MCF 10A (cell line): Measurements from ENCODE around the gene F7. TPM values are rescaled to one million over a fixed set of nuclear protein-coding genes. Genes with fewer than 3 reads are reported as not detected.

Source experiments
- BruUV-seq: library from RNA; stranded (reverse); fragments of 400-500 nt; replicated peaks from 2 replicates; lab custom pipeline; 2021; lab: Mats Ljungman, UMichigan
- CTCF ChIA-PET: fragments of 300-600 bp; sonication (Branson Sonifier 250); formaldehyde crosslinking; extraction: SDS; loops from one replicate; lab custom pipeline; 2021; ENCODE audit warnings: antibody characterized with exemption, inconsistent platforms; lab: Yijun Ruan, JAX
- POLR2A ChIA-PET: fragments of 300-600, 350-650 bp; sonication (Branson Sonifier 250); formaldehyde crosslinking; extraction: SDS; loops from one replicate; lab custom pipeline; 2020; ENCODE audit warnings: antibody characterized with exemption, inconsistent platforms; lab: Yijun Ruan, JAX
- DNase-seq: peaks from one replicate; pipeline ENCODE4 v3.0.0-alpha.2; 2018; ENCODE audit not compliant: unreplicated experiment
- H3K27ac Mint-ChIP-seq: one replicate; pipeline ENCODE4 v1.8.0; 2022; ENCODE audit warnings: mild to moderate bottlenecking, low read depth, mixed read lengths; ENCODE audit not compliant: unreplicated experiment
- H3K27me3 Mint-ChIP-seq: one replicate; pipeline ENCODE4 v1.8.0; 2022; ENCODE audit warnings: mixed read lengths; ENCODE audit not compliant: insufficient read depth, unreplicated experiment
- H3K36me3 Mint-ChIP-seq: one replicate; pipeline ENCODE4 v1.8.0; 2022; ENCODE audit warnings: mild to moderate bottlenecking, moderate library complexity, mixed read lengths; ENCODE audit not compliant: insufficient read depth, unreplicated experiment
- H3K4me1 Mint-ChIP-seq: one replicate; pipeline ENCODE4 v1.8.0; 2022; ENCODE audit warnings: mixed read lengths; ENCODE audit not compliant: insufficient read depth, unreplicated experiment
- H3K4me3 Mint-ChIP-seq: one replicate; pipeline ENCODE4 v1.8.0; 2022; ENCODE audit warnings: mild to moderate bottlenecking, moderate library complexity, mixed read lengths; ENCODE audit not compliant: unreplicated experiment
- H3K9me3 Mint-ChIP-seq: one replicate; pipeline ENCODE4 v1.8.0; 2022; ENCODE audit warnings: mixed read lengths; ENCODE audit not compliant: unreplicated experiment
- CTCF ChIP-seq: fragments of 200-600 bp; IDR thresholded peaks from one replicate; pipeline ENCODE4 v1.8.0; 2022; ENCODE audit warnings: antibody characterized with exemption, mild to moderate bottlenecking; ENCODE audit not compliant: unreplicated experiment
- intact Hi-C: fragments of 100-400 bp; cut with micrococcal nuclease; formaldehyde crosslinking; loops from 2 replicates; pipeline ENCODE4 v1.14.1; 2022
- total RNA-seq: library from RNA; stranded (reverse); gene quantifications from 2 replicates; pipeline ENCODE4 v1.2.3, GENCODE V29; 2022

F7 gene
- total RNA-seq, 1 experiment from 2014 or later, result not detected

DNA sequence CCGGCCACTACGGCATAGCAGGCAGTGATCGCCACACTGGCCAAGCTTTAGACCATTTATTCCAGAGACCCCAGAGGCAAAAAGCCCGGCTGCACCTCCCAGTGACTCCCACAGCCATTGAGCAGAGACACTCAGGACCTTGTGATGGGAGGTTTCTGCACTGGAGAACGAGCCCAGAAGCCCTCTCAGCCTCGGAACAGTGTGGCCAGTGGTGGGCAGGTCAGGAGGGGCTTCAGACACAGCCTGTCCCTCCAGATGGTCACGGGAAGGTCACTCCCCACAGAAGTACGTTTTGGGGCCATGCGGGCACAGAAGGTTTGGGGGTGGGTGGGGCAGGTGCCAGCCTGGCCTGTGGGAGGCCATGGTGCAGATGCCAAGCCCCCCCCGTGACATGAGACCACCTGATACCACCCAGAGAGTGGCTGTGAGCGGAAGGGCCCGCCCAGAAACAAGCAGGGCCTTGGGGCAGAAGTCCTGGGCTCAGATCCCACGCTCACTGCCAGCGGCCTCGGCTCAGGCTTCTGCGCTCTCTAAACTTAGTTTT, 16.4 kb downstream of the F7 start:
- no TSS peak for BruUV-seq
- TF ChIP-seq CTCF, result no peak
- no peak for DNase-seq
- H3K4me3 Mint-ChIP-seq, result no peak overlapping the region
- no peak overlapping the region for H3K27ac Mint-ChIP-seq
- CTCF ChIA-PET, result no interaction called here
- no peaks in the 10 kb centered on the region for H3K4me1 Mint-ChIP-seq
- peaks cover 11% of the 10 kb centered on the region for H3K27me3 Mint-ChIP-seq
- POLR2A ChIA-PET, result no interaction called here
- H3K36me3 Mint-ChIP-seq, result peaks cover 6% of the 10 kb centered on the region
- intact Hi-C loops, result no loop called here
- no peaks in the 10 kb centered on the region for H3K9me3 Mint-ChIP-seq

- ChIA-PET POLR2A (no interaction called here), CTCF (no interaction called here)
Measured at GRCh38 chr13:113122550-113123225, 17.1 kb downstream of the F7 start, which contains the start of gene F10. TSS of gene F10 (plus strand) at chr13:113122799. CDS start at chr13:113122856, 57 bp downstream.

DNA sequence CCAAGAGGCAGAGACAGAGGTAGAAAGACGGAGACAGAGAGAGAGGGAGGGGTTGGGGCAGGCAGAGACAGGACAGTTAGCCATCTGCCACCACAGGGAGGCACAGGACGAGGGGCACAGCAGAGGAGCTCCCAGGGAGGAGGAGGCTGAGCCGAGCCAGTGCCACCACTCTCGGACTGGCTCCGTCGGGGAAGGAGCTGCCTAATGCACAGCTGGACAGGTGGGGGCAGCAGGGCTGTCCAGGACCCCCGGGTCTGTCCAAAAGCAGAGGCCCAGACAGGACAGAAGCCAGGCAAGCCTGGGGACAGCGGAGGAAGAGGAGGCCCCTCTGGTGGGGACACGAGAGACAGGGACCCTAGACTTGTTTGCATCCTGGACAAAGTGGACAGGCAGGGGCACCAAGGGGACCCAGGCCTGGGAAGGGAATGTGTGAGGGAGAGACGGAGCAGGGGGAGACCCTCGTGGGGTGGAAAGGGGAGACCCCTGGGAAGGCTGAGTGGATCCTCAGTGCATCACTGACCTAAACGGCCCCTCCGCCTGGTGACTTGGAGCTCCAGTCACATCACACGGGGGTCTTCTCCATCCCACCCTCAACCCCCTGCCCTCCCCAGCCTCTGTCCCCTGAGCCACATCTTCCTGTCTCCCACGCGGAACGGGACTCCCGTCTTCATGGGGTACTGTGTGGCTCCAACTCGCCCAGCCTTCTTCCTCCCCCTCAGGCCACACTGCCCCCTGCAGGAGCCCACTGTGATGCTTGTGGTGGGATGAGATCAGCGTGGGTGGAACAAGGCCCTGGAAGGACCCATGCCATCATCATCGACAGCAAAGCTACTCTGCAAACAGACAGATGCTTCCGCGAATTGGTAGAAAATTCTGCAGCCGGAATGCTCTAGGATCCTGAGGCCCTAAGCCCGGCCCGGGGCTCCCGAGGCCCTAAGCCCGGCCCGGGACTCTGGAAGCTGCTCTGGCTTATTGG, 17.9 kb downstream of the F7 start:
- Mint-ChIP-seq H3K4me1 (no peaks in the 10 kb centered on the region), H3K27me3 (peaks cover 26% of the 10 kb centered on the region), H3K4me3 (no peak overlapping the region), H3K9me3 (no peaks in the 10 kb centered on the region), H3K36me3 (peaks cover 6% of the 10 kb centered on the region), H3K27ac (no peak overlapping the region)
- ChIA-PET POLR2A (no interaction called here), CTCF (no interaction called here)
- intact Hi-C loops, result no loop called here
- TF ChIP-seq CTCF, result no peak
- no peak for DNase-seq
- no TSS peak for BruUV-seq

More at GRCh38 chr13:113122550-113123225, 17.1 kb downstream of the F7 start, which contains the start of gene F10:
- BruUV-seq, result no TSS peak
- no peak for TF ChIP-seq CTCF
- H3K9me3 Mint-ChIP-seq, result no peaks in the 10 kb centered on the region
- intact Hi-C loops, result no loop called here
- H3K27ac Mint-ChIP-seq, result no peak within 1 kb of the TSS
- H3K36me3 Mint-ChIP-seq, result peaks cover 6% of the 10 kb centered on the region
- H3K4me3 Mint-ChIP-seq, result no peak within 1 kb of the TSS
- H3K27me3 Mint-ChIP-seq, result peaks cover 18% of the 10 kb centered on the region
- no peak for DNase-seq
- no peaks in the 10 kb centered on the region for H3K4me1 Mint-ChIP-seq
